Fibroblast of skin of abdomen (primary cell): ENCODE data around the gene CCNI.

Source experiments
- DNase-seq: peaks from one replicate; pipeline ENCODE4 v3.0.0-alpha.2; 2013

CCNI gene

DNA sequence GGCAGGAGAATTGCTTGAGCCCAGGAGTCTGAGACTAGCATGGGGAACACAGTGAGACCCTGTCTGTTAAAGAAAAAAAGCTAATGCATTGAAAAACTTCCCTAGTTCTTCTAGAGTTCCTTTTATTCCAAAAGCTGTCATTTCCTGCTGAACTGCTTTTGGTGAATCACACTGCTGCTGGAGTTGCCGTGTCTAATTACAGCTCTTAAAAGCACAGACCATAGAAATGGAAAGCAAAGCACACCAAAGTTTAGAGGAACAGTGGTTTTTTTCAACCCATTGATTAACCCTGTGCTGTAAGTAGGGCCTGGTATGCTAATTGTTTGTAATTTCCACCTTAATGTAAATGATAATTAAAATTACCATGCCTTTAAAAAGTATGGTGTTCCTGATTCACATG, 73.9 kb downstream of the CCNI start:
- DNase-seq, result peak; percentile 67

DNA sequence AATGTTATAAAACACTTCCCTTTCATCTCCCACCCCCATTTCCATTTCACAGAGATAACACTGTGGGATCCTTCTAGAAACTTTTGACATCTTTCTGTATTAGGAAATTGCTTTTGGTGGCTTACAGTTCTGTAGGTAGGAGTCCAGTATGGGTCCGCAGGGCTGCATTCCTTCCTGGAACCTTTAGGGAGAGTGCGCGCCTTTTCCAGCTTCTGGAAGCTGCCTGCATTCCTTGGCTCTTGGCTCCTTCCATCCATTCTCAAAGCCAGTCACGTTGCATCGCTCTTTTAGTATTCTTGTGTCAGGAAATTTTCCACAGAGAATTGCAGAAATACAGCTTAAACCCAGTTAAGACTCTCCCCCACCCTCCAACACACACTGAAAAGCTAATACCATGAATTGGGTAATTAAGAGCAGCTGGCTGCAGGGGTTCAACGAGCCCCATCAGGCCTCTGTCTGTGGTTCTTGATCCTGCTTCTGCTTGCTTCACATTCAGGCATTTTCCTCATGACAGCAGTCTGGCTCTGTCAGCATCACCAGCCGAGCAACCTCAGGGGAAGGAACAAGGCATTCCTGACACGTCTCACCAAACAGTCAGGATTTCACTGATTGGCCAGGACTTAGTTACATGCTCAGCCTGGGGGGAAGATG, 77.4 kb downstream of the CCNI start:
- DNase-seq, result peak; percentile 89

DNA sequence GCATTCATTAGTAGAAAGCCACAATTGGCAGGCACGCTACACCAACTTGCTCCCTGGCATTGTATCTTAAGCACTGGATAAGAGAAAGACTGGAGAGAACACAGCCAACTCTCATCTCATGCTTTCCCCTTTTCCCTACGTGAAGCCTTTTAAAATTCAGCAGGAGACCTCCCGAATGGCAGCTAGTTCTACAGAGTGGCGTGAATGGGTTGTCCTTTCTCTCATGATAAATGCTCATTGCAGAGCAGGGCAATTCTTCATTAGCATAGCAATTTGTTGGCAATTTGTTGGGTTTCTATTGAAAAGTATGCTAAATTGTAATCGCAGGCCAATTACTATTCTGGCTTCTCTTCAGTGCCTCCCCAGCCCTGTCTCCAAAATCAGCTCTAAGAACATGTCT, 78.3 kb downstream of the CCNI start:
- no peak for DNase-seq
